Stomach (tissue), 4 donors: Measurements from ENCODE around the gene ZFHX2.
"Not testable (repeated sequence)": the region's sequence is repeated elsewhere in the genome, so short reads cannot be mapped to it uniquely, and the experiment has no call there.

ENCODE experiments used
- POLR2A ChIP-seq, 4 donors: fragments of 450-650 bp; IDR thresholded peaks; one replicate each; pipeline ENCODE4 v1.6.1; 2016; ENCODE audit warnings: antibody characterized with exemption in 4 of 4, control low read depth in 2 of 4, mild to moderate bottlenecking in 1 of 4, moderate library complexity in 1 of 4
- TF ChIP-seq, protein P1 (sequence below), 7 experiments: fragments of 450-650 bp in 4 of 7; fragments of 200-600 bp in 3 of 7; sonication (generic) in 3 of 7; IDR thresholded peaks; one replicate each; pipeline ENCODE4 v1.5.1; 2016 to 2019; ENCODE audit warnings: antibody characterized with exemption in 7 of 7, control low read depth in 2 of 7, mild to moderate bottlenecking in 1 of 7

DNA sequence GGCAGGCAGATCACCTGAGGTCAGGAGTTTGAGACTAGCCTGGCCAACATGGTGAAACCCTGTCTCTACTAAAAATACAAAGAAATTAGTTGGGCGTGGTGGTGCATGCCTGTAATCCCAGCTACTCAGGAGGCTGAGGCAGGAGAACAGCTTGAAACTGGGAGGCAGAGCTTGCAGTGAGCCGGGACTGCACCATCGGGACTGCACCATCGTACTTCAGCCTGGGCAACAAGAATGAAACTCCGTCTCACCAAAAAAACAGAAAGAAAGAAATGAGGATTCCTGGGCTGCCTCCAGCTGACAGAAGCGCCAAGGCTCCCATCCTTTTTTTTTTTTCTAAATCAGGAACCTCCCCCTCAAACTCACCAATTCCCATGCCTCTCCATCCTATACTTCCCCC lies 14.7 kb downstream of the ZFHX2 start:
- TF ChIP-seq, protein P1, sequence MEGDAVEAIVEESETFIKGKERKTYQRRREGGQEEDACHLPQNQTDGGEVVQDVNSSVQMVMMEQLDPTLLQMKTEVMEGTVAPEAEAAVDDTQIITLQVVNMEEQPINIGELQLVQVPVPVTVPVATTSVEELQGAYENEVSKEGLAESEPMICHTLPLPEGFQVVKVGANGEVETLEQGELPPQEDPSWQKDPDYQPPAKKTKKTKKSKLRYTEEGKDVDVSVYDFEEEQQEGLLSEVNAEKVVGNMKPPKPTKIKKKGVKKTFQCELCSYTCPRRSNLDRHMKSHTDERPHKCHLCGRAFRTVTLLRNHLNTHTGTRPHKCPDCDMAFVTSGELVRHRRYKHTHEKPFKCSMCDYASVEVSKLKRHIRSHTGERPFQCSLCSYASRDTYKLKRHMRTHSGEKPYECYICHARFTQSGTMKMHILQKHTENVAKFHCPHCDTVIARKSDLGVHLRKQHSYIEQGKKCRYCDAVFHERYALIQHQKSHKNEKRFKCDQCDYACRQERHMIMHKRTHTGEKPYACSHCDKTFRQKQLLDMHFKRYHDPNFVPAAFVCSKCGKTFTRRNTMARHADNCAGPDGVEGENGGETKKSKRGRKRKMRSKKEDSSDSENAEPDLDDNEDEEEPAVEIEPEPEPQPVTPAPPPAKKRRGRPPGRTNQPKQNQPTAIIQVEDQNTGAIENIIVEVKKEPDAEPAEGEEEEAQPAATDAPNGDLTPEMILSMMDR (IDR thresholded peaks at IDR 0.05): not testable (repeated sequence)
- TF ChIP-seq POLR2A (IDR thresholded peaks at IDR 0.05): not testable (repeated sequence)
